Calu3 (cell line): ENCODE measurements around the gene NAA10. TPM values are rescaled to one million over a fixed set of nuclear protein-coding genes. Genes with fewer than 3 reads are reported as not detected.

Source experiments
- BruUV-seq: library from RNA; stranded (reverse); fragments of 400-500 nt; replicated peaks from 2 replicates; lab custom pipeline; 2021; lab: Mats Ljungman, UMichigan
- CTCF ChIA-PET: fragments of 300-600 bp; sonication (Branson Sonifier 250); formaldehyde crosslinking; loops from one replicate; lab custom pipeline; 2022; ENCODE audit warnings: antibody characterized with exemption; lab: Charles Lee
- DNase-seq: peaks from one replicate; pipeline ENCODE4 v3.0.0; 2022
- H3K27ac Mint-ChIP-seq: one replicate; pipeline ENCODE4 v1.8.0; 2022; ENCODE audit warnings: mixed read lengths; ENCODE audit not compliant: unreplicated experiment
- H3K27me3 Mint-ChIP-seq: one replicate; pipeline ENCODE4 v1.8.0; 2022; ENCODE audit warnings: mixed read lengths; ENCODE audit not compliant: unreplicated experiment
- H3K36me3 Mint-ChIP-seq: one replicate; pipeline ENCODE4 v1.8.0; 2022; ENCODE audit warnings: mild to moderate bottlenecking, moderate library complexity, mixed read lengths; ENCODE audit not compliant: insufficient read depth, unreplicated experiment
- H3K4me1 Mint-ChIP-seq: one replicate; pipeline ENCODE4 v1.8.0; 2022; ENCODE audit warnings: mild to moderate bottlenecking, low read depth, mixed read lengths; ENCODE audit not compliant: unreplicated experiment
- H3K4me3 Mint-ChIP-seq: one replicate; pipeline ENCODE4 v1.8.0; 2022; ENCODE audit warnings: mild to moderate bottlenecking, low read depth, moderate library complexity, mixed read lengths; ENCODE audit not compliant: unreplicated experiment
- H3K9me3 Mint-ChIP-seq: one replicate; pipeline ENCODE4 v1.8.0; 2022; ENCODE audit warnings: low read depth, mixed read lengths; ENCODE audit not compliant: unreplicated experiment
- intact Hi-C: fragments of 100-400 bp; cut with micrococcal nuclease; formaldehyde crosslinking; loops from one replicate; pipeline ENCODE4 v1.10.0; 2022; ENCODE audit not compliant: unreplicated experiment
- total RNA-seq: library from RNA; stranded (reverse); gene quantifications from 2 replicates; pipeline ENCODE4 v1.2.3, GENCODE V29; 2022
- TF ChIP-seq, protein P1 (sequence below): fragments of 200-600 bp; IDR thresholded peaks from one replicate; pipeline ENCODE4 v1.8.0; 2022; ENCODE audit warnings: antibody characterized with exemption; ENCODE audit not compliant: unreplicated experiment

The NAA10 gene
- total RNA-seq, 1 experiment from 2014 or later, result 139 TPM

DNA sequence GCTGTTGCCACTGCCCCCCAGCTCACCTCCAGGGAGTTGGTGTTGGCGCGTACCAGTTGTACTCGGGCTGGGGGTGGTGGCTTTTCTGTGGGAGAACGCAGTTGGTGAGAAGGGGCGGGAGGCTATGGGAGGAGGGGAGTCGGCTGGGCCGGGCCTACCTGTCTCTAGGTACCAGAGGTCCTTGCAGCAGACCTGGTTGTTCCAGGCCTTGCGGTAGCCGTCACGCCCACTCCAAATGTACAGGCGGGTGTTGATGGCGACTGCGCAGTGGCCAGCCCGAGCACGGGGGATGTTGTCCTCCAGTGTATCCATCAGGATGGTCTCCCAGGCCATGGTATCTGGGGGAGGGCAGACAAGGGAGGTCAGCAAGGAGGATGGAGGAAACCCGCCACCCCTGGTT lies 25.2 kb upstream of the NAA10 start:
- peaks cover 36% of the 10 kb centered on the region for H3K36me3 Mint-ChIP-seq
- intact Hi-C loops, result no loop called here
- no peaks in the 10 kb centered on the region for H3K9me3 Mint-ChIP-seq

DNA sequence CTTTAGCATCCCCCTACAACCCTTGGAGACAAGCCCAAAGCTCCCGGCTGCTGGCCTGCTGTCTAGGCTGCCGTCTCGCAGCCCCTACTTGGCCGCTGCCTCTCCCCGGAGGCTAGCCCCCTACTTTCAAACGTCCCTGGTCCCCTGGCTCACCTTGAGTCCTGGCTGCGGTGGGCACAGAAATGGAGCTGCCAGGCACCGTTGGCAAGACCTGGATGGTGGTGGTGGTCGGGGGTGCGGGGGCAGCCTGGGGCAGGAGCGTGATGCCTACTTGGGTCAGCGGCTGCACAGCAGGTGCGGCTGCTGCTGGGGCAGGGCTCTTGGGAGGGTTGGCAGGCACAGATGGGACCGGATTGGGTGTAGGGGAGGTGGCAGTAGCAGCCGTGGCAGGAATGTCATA lies 24.8 kb upstream of the NAA10 start:
- H3K27ac Mint-ChIP-seq, result no peak overlapping the region
- H3K4me1 Mint-ChIP-seq, result no peaks in the 10 kb centered on the region
- CTCF ChIA-PET, result no interaction called here
- H3K36me3 Mint-ChIP-seq, result peaks cover 38% of the 10 kb centered on the region
- H3K9me3 Mint-ChIP-seq, result no peaks in the 10 kb centered on the region
- TF ChIP-seq, protein P1, sequence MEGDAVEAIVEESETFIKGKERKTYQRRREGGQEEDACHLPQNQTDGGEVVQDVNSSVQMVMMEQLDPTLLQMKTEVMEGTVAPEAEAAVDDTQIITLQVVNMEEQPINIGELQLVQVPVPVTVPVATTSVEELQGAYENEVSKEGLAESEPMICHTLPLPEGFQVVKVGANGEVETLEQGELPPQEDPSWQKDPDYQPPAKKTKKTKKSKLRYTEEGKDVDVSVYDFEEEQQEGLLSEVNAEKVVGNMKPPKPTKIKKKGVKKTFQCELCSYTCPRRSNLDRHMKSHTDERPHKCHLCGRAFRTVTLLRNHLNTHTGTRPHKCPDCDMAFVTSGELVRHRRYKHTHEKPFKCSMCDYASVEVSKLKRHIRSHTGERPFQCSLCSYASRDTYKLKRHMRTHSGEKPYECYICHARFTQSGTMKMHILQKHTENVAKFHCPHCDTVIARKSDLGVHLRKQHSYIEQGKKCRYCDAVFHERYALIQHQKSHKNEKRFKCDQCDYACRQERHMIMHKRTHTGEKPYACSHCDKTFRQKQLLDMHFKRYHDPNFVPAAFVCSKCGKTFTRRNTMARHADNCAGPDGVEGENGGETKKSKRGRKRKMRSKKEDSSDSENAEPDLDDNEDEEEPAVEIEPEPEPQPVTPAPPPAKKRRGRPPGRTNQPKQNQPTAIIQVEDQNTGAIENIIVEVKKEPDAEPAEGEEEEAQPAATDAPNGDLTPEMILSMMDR, result no peak
- intact Hi-C loops, result no loop called here
- BruUV-seq, result no TSS peak
- no peak for DNase-seq
- no peaks in the 10 kb centered on the region for H3K27me3 Mint-ChIP-seq
- H3K4me3 Mint-ChIP-seq, result no peak overlapping the region

More for the DNA sequence above, 25.2 kb upstream of the NAA10 start:
- DNase-seq, result no peak
- BruUV-seq, result no TSS peak
- H3K4me3 Mint-ChIP-seq, result no peak overlapping the region
- H3K27ac Mint-ChIP-seq, result no peak overlapping the region
- CTCF ChIA-PET, result no interaction called here
- TF ChIP-seq, protein P1, result no peak
- no peaks in the 10 kb centered on the region for H3K27me3 Mint-ChIP-seq
- H3K4me1 Mint-ChIP-seq, result no peaks in the 10 kb centered on the region

DNA sequence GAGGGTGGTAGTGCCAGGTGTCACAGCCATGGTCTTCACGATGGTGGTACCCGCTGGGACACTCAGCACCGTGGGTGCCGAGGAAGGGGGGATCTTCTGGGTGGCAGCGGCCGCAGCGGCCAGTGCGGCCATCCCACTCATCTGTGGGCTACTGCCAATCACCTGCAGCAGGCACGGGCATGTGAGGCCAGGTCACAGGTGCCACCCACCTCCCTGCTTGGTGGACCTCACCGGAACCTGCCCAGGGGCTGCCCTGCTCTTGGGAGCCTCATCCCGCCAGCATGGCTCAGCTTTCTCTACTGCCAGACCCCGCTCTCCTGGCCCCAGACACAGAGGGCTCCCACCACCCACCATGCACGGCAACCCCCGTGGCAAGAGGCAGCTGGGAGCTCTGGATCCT lies 23.8 kb upstream of the NAA10 start:
- BruUV-seq, result no TSS peak
- DNase-seq, result no peak
- Mint-ChIP-seq H3K4me3 (no peak overlapping the region), H3K4me1 (no peaks in the 10 kb centered on the region), H3K9me3 (no peaks in the 10 kb centered on the region), H3K27ac (no peak overlapping the region), H3K27me3 (no peaks in the 10 kb centered on the region), H3K36me3 (peaks cover 47% of the 10 kb centered on the region)
- intact Hi-C loops, result no loop called here
- TF ChIP-seq, protein P1, result no peak
- CTCF ChIA-PET, result no interaction called here

DNA sequence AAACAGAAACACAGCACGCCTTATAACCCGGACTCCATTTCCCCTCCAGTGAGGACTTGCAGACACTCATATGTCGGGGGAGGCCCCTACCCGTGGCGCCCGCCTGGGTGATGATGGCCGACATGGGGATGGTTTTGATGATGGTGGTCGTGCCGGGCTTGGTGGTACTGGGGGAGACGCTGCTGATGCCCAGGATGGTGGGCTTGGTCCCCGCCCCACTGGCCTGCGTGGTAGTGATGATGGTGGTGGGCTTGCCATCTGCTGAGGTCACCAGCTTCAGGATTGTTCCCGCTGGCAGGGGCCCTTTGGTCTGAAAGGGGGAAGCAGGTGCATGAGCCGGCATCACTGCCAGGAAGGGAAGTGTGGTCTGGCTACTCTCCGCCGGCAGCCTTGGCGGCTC lies 22.4 kb upstream of the NAA10 start:
- Mint-ChIP-seq H3K4me3 (no peak overlapping the region), H3K27me3 (no peaks in the 10 kb centered on the region), H3K4me1 (no peaks in the 10 kb centered on the region), H3K27ac (no peak overlapping the region), H3K9me3 (no peaks in the 10 kb centered on the region), H3K36me3 (peaks cover 56% of the 10 kb centered on the region)
- TF ChIP-seq, protein P1, result no peak
- no TSS peak for BruUV-seq
- intact Hi-C loops, result no loop called here
- CTCF ChIA-PET, result no interaction called here
- no peak for DNase-seq
